ENCODE measurements around the gene KPNA4.

- TF ChIP-seq CTCF (conservative IDR thresholded peaks at IDR 0.05) (no peak), ZFX (IDR thresholded peaks at IDR 0.05) (no peak)
Observed at GRCh38 chr3:160473221-160473620, 92.2 kb downstream of the KPNA4 start.
